ENCODE results near the gene BCAS4. TPM values are rescaled to one million over a fixed set of nuclear protein-coding genes. Genes with fewer than 3 reads are reported as not detected.

BCAS4 gene
- total RNA-seq, 1 donor from 2014 or later, result 9.0 TPM

- Mint-ChIP-seq H3K4me3 (no peak overlapping the region), H3K27ac (ENCODE audit: unreplicated experiment) (no peak overlapping the region), H3K27me3 (ENCODE audit: low read depth) (no peaks in the 10 kb centered on the region), H3K4me1 (no peaks in the 10 kb centered on the region), H3K9me3 (no peaks in the 10 kb centered on the region), H3K36me3 (ENCODE audit: low read depth) (peaks cover 4% of the 10 kb centered on the region)
- TF ChIP-seq CTCF (conservative IDR thresholded peaks at IDR 0.05), result no peak
- no peak for DNase-seq (ENCODE audit: low read depth, low spot score)
Observed at GRCh38 chr20:50831622-50832021, 36.8 kb downstream of the BCAS4 start.

GRCh38 chr20:50834599-50835005, 39.7 kb downstream of the BCAS4 start:
- H3K4me3 Mint-ChIP-seq, result no peak overlapping the region
- TF ChIP-seq CTCF (conservative IDR thresholded peaks at IDR 0.05), result no peak

GRCh38 chr20:50837532-50838321, 42.9 kb downstream of the BCAS4 start:
- Mint-ChIP-seq H3K9me3 (no peaks in the 10 kb centered on the region), H3K4me1 (no peaks in the 10 kb centered on the region), H3K4me3 (no peak overlapping the region), H3K27me3 (ENCODE audit: low read depth) (no peaks in the 10 kb centered on the region), H3K36me3 (ENCODE audit: low read depth) (peaks cover 2% of the 10 kb centered on the region), H3K27ac (ENCODE audit: unreplicated experiment) (peak overlapping the region; percentile 71)
- DNase-seq (ENCODE audit: low read depth, low spot score), result no peak
- no peak for TF ChIP-seq CTCF (conservative IDR thresholded peaks at IDR 0.05)

More at GRCh38 chr20:50834599-50835005, 39.7 kb downstream of the BCAS4 start:
- H3K27ac Mint-ChIP-seq (ENCODE audit: unreplicated experiment), result no peak overlapping the region
- no peaks in the 10 kb centered on the region for H3K4me1 Mint-ChIP-seq
- no peak for DNase-seq (ENCODE audit: low read depth, low spot score)
- no peaks in the 10 kb centered on the region for H3K27me3 Mint-ChIP-seq (ENCODE audit: low read depth)
- no peaks in the 10 kb centered on the region for H3K9me3 Mint-ChIP-seq
- peaks cover 4% of the 10 kb centered on the region for H3K36me3 Mint-ChIP-seq (ENCODE audit: low read depth)

GRCh38 chr20:50838322-50838625, 43.4 kb downstream of the BCAS4 start:
- Mint-ChIP-seq H3K27me3 (ENCODE audit: low read depth) (no peaks in the 10 kb centered on the region), H3K4me3 (no peak overlapping the region), H3K27ac (ENCODE audit: unreplicated experiment) (peak overlapping the region; percentile 71), H3K36me3 (ENCODE audit: low read depth) (no peaks in the 10 kb centered on the region), H3K9me3 (no peaks in the 10 kb centered on the region), H3K4me1 (no peaks in the 10 kb centered on the region)
- DNase-seq (ENCODE audit: low read depth, low spot score), result no peak
- TF ChIP-seq CTCF (conservative IDR thresholded peaks at IDR 0.05), result no peak

GRCh38 chr20:50838707-50839385, 44.0 kb downstream of the BCAS4 start:
- no peaks in the 10 kb centered on the region for H3K4me1 Mint-ChIP-seq

More at GRCh38 chr20:50838707-50839385, 44.0 kb downstream of the BCAS4 start:
- Mint-ChIP-seq H3K9me3 (no peaks in the 10 kb centered on the region), H3K36me3 (ENCODE audit: low read depth) (no peaks in the 10 kb centered on the region), H3K27me3 (ENCODE audit: low read depth) (no peaks in the 10 kb centered on the region), H3K4me3 (no peak overlapping the region), H3K27ac (ENCODE audit: unreplicated experiment) (no peak overlapping the region)
- no peak for DNase-seq (ENCODE audit: low read depth, low spot score)
- TF ChIP-seq CTCF (conservative IDR thresholded peaks at IDR 0.05), result no peak

All from neural crest cell (in vitro differentiated cells).